Hepatocyte (in vitro differentiated cells): Measurements from ENCODE around the gene LOXHD1. TPM values are rescaled to one million over a fixed set of nuclear protein-coding genes. Genes with fewer than 3 reads are reported as not detected.

Source experiments
- DNase-seq: peaks from one replicate; pipeline ENCODE4 v3.0.0-alpha.2; 2016; ENCODE audit warnings: low spot score
- H2AFZ ChIP-seq: fragments of 200-600 bp; sonication (generic); 2 replicates; pipeline ENCODE4 v1.6.0; 2016; ENCODE audit warnings: antibody characterized with exemption, mild to moderate bottlenecking
- H3K27ac ChIP-seq: fragments of 200-600 bp; sonication (generic); 2 replicates; pipeline ENCODE4 v1.5.1; 2016; ENCODE audit warnings: mild to moderate bottlenecking
- H3K27me3 ChIP-seq: fragments of 200-600 bp; sonication (generic); 2 replicates; pipeline ENCODE4 v1.6.1; 2016
- H3K36me3 ChIP-seq: fragments of 200-600 bp; sonication (generic); replicated peaks from 2 replicates; pipeline ENCODE4 v1.5.1; 2016; ENCODE audit warnings: low read depth; ENCODE audit not compliant: insufficient read depth
- H3K4me1 ChIP-seq: fragments of 200-600 bp; sonication (generic); 2 replicates; pipeline ENCODE4 v1.5.1; 2016; ENCODE audit warnings: mild to moderate bottlenecking, moderate library complexity; ENCODE audit not compliant: insufficient read depth
- H3K4me2 ChIP-seq: fragments of 200-600 bp; sonication (generic); 2 replicates; pipeline ENCODE4 v1.6.0; 2016
- H3K4me3 ChIP-seq: fragments of 200-600 bp; sonication (generic); 2 replicates; pipeline ENCODE4 v1.5.1; 2016; ENCODE audit warnings: mild to moderate bottlenecking
- H3K79me2 ChIP-seq: fragments of 200-600 bp; sonication (generic); 2 replicates; pipeline ENCODE4 v1.6.0; 2017; ENCODE audit warnings: mild to moderate bottlenecking
- H3K9me2 ChIP-seq: fragments of 200-600 bp; sonication (generic); replicated peaks from 2 replicates; pipeline ENCODE4 v1.6.0; 2017; ENCODE audit warnings: mild to moderate bottlenecking; ENCODE audit not compliant: insufficient read depth
- H3K9me3 ChIP-seq: fragments of 200-600 bp; sonication (generic); 2 replicates; pipeline ENCODE4 v1.5.1; 2016; ENCODE audit warnings: low read depth, mild to moderate bottlenecking
- H4K20me1 ChIP-seq: fragments of 200-600 bp; sonication (generic); 2 replicates; pipeline ENCODE4 v1.6.0; 2016; ENCODE audit warnings: mild to moderate bottlenecking; ENCODE audit not compliant: insufficient read depth, poor library complexity, severe bottlenecking
- CTCF ChIP-seq: fragments of 200-600 bp; sonication (generic); IDR thresholded peaks from 2 replicates; pipeline ENCODE4 v1.5.1; 2016; ENCODE audit warnings: antibody characterized with exemption, mild to moderate bottlenecking; ENCODE audit not compliant: poor library complexity
- EZH2 ChIP-seq: fragments of 200-600 bp; sonication (generic); IDR thresholded peaks from 2 replicates; pipeline ENCODE4 v1.6.1; 2016; ENCODE audit warnings: antibody characterized with exemption, mild to moderate bottlenecking, borderline replicate concordance
- EZH2phosphoT487 ChIP-seq: fragments of 200-600 bp; sonication (generic); IDR thresholded peaks from one replicate; pipeline ENCODE4 v1.6.1; 2018; ENCODE audit warnings: antibody characterized with exemption, mild to moderate bottlenecking, low read depth, moderate library complexity; ENCODE audit not compliant: unreplicated experiment, severe bottlenecking
- WGBS: methylation state at CpG from one replicate; pipeline ENCODE4 v1.1.6; 2016; ENCODE audit warnings: low lambda C conversion rate; ENCODE audit errors: missing lambda C conversion rate; 5-methylcytosine and 5-hydroxymethylcytosine counted together
- polyA plus RNA-seq: library from polyadenylated mRNA; unstranded; fragments of >200 nt; fragmentation: Nextera tagmentation; extraction: Ambion mirVana; gene quantifications from 2 replicates; pipeline ENCODE4 v1.2.1, GENCODE V29; 2016
- total RNA-seq: library from RNA; depleted of rRNA; stranded (reverse); fragments of >200 nt; gene quantifications from 2 replicates; pipeline ENCODE4 v1.2.3, GENCODE V29; 2014

The LOXHD1 gene
- total and polyA plus RNA-seq, 2 experiments from 2014 or later, result not detected

DNA sequence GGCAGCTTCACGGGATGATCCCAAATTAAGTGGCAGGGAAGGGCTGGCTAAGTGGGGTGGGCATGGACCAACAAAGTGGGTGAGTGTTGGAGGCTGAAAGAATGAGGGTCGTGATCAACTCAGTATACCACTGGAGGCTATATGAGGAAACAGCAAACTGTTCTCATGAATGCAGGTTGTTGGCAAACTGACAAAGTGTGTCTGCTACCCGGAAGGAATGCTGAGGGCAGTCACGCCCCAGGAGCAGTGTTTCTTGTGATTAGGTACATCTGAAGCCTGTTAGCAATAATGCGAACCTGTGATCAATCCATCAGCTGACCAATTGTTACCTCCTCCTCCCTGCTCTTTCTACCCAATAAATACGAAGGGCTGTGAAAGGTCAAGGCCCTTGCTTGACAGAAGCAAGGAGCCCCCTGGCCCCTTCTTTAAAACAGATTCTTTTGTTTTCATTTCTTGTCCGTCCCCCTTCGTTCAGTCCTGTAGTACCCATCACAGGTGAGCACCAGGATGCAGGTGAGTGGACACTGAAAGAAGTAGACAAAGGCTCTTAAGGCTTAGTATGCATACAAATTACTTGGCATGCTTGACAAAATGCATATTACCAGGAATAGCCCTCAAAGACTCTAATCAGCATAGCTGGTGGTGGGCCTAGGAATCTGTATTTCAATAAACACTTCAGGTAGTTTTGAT lies 67.9 kb downstream of the LOXHD1 start:
- Histone ChIP-seq H3K4me3 (no peak overlapping the region), H3K4me2 (no peak overlapping the region), H3K4me1 (no peaks in the 10 kb centered on the region), H3K9me3 (no peaks in the 10 kb centered on the region), H4K20me1 (no peaks in the 10 kb centered on the region), H2AFZ (no peak overlapping the region), H3K27me3 (peaks cover 3% of the 10 kb centered on the region), H3K36me3 (no peaks in the 10 kb centered on the region), H3K79me2 (no peaks in the 10 kb centered on the region), H3K9me2 (no peaks in the 10 kb centered on the region), H3K27ac (no peak overlapping the region)
- TF ChIP-seq CTCF (no peak), EZH2phosphoT487 (no peak), EZH2 (no peak)
- 77% methylated on average over 8 of the region's 8 CpGs for WGBS
- no peak for DNase-seq

GRCh38 chr18:46587600-46587999 lies 69.4 kb downstream of the LOXHD1 start:
- Histone ChIP-seq H3K4me3 (no peak overlapping the region), H3K79me2 (no peaks in the 10 kb centered on the region), H4K20me1 (no peaks in the 10 kb centered on the region), H3K4me2 (no peak overlapping the region), H3K4me1 (no peaks in the 10 kb centered on the region), H3K27ac (no peak overlapping the region), H3K9me2 (no peaks in the 10 kb centered on the region), H3K36me3 (no peaks in the 10 kb centered on the region), H2AFZ (no peak overlapping the region), H3K27me3 (peaks cover 3% of the 10 kb centered on the region), H3K9me3 (no peaks in the 10 kb centered on the region)
- WGBS, result 84% methylated on average over 3 of the region's 3 CpGs
- DNase-seq, result no peak
- TF ChIP-seq EZH2phosphoT487 (no peak), CTCF (no peak), EZH2 (no peak)

DNA sequence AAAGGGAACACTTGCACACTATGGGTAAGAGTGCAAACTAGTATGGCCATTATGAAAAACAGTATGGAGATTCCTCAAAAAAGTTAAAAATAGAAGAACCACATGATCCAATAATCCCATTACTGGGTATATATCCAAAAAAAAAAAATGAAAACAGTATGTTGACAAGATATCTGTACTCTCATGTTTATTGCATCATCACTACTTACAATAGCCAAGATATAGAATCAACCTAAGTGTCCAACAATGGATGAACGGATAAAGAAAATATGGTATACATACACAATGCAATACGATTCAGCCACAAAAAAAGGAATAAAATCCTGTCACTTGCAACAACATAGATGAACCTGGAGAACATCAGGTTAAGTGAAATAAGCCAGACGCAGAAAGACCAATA lies 73.3 kb downstream of the LOXHD1 start:
- H2AFZ ChIP-seq, result no peak overlapping the region
- no peaks in the 10 kb centered on the region for H3K27me3 ChIP-seq
- H4K20me1 ChIP-seq, result no peaks in the 10 kb centered on the region
- H3K4me1 ChIP-seq, result no peaks in the 10 kb centered on the region
- DNase-seq, result no peak
- no peak for TF ChIP-seq CTCF
- TF ChIP-seq EZH2phosphoT487, result no peak
- TF ChIP-seq EZH2, result no peak
- H3K9me3 ChIP-seq, result peaks cover 4% of the 10 kb centered on the region
- H3K36me3 ChIP-seq, result no peaks in the 10 kb centered on the region
- no peak overlapping the region for H3K27ac ChIP-seq
- WGBS, result 83% methylated on average over 3 of the region's 3 CpGs
- H3K4me2 ChIP-seq, result no peak overlapping the region
- H3K79me2 ChIP-seq, result no peaks in the 10 kb centered on the region
- no peaks in the 10 kb centered on the region for H3K9me2 ChIP-seq
- H3K4me3 ChIP-seq, result no peak overlapping the region
